Mammary epithelial cell (primary cell): ENCODE data around the gene CHST1.

Source experiments
- EZH2 ChIP-seq: IDR thresholded peaks from 2 replicates; pipeline ENCODE4 v1.6.1; 2012; ENCODE audit warnings: low read length, inconsistent platforms, borderline replicate concordance
- TF ChIP-seq, protein P1 (sequence below), 2 donors: IDR thresholded peaks in 1 of 2; conservative IDR thresholded peaks in 1 of 2; 2 replicates each; pipeline ENCODE4 v1.5.1; 2011 to 2012; ENCODE audit warnings: inconsistent platforms in 2 of 2, low read length in 2 of 2, mild to moderate bottlenecking in 2 of 2, control low read depth in 1 of 2, low read depth in 1 of 2; ENCODE audit not compliant: insufficient read depth in 1 of 2; ENCODE audit errors: extremely low read depth in 1 of 2

DNA sequence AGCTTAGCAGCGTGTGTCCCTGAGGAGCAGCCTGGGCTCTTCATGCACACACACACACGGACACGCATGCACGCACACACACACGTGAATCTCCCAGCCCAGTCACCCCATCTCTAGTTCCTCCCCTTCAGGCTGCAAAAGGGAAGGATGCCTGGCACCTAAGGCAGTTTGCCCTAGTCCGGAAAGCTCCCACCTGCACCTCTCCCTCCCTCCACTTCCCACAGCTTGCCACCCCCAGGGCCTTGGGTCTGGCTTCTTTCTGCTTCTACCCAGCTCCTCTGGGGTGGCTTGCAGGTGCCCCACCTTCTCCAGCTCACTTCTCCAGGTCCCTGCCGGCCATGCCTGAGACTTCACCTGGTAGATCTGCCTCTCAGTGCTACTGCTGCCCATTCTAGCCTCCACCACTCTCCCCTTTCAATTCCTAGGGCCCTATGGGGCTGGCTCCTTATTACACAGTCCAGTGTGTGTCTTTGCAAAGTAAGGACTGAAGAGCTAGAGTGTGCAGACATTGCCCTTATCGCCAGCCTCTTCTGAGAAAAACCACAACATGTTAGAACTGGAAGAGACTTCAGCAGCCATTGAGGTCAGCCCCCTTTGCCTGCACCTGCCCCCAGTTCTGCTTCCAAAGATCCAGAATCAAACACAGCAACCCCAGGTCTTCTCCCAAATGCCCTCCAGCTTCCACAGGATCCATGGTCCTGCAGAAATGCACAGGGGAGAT lies 33.5 kb upstream of the CHST1 start:
- TF ChIP-seq EZH2 = no peak
- TF ChIP-seq, protein P1, sequence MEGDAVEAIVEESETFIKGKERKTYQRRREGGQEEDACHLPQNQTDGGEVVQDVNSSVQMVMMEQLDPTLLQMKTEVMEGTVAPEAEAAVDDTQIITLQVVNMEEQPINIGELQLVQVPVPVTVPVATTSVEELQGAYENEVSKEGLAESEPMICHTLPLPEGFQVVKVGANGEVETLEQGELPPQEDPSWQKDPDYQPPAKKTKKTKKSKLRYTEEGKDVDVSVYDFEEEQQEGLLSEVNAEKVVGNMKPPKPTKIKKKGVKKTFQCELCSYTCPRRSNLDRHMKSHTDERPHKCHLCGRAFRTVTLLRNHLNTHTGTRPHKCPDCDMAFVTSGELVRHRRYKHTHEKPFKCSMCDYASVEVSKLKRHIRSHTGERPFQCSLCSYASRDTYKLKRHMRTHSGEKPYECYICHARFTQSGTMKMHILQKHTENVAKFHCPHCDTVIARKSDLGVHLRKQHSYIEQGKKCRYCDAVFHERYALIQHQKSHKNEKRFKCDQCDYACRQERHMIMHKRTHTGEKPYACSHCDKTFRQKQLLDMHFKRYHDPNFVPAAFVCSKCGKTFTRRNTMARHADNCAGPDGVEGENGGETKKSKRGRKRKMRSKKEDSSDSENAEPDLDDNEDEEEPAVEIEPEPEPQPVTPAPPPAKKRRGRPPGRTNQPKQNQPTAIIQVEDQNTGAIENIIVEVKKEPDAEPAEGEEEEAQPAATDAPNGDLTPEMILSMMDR (conservative IDR thresholded peaks at IDR 0.05 in 1 of 2, IDR thresholded peaks at IDR 0.05 in 1 of 2; ENCODE audit: extremely low read depth in 1 of 2, insufficient read depth in 1 of 2, low read depth in 1 of 2, low read length in 2 of 2) = no peak
